Measurements from ENCODE around the gene NYAP1.
"Not testable (repeated sequence)": the region's sequence is repeated elsewhere in the genome, so short reads cannot be mapped to it uniquely, and the experiment has no call there.

The NYAP1 gene

DNA sequence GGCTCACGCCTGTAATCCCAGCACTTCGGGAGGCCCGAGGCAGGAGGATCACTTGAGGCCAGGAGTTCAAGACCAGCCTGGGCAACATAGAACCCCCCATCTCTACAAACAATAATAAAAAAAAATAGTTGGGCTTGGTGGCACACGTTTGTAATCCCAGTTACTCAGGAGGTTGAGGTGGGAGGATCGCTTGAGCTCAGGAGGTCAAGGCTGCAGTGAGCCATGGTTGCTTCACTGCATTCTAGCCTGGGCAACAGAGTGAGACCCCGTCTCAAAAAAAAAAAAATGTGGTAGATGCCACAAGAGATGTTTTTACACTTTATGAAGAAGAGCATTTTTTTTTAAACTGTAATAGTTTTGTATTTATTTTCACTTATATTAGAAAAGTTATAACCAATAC is 12.8 kb downstream of the NYAP1 start:
- peaks cover 15% of the 10 kb centered on the region for H3K36me3 Mint-ChIP-seq (ENCODE audit: low read depth)
- H3K27ac Mint-ChIP-seq: no peak overlapping the region
- H3K4me1 Mint-ChIP-seq: peaks cover 9% of the 10 kb centered on the region
- H3K4me3 Mint-ChIP-seq: no peak overlapping the region
- peaks cover 21% of the 10 kb centered on the region for H3K27me3 Mint-ChIP-seq (ENCODE audit: low read depth)
- TF ChIP-seq, protein P1, sequence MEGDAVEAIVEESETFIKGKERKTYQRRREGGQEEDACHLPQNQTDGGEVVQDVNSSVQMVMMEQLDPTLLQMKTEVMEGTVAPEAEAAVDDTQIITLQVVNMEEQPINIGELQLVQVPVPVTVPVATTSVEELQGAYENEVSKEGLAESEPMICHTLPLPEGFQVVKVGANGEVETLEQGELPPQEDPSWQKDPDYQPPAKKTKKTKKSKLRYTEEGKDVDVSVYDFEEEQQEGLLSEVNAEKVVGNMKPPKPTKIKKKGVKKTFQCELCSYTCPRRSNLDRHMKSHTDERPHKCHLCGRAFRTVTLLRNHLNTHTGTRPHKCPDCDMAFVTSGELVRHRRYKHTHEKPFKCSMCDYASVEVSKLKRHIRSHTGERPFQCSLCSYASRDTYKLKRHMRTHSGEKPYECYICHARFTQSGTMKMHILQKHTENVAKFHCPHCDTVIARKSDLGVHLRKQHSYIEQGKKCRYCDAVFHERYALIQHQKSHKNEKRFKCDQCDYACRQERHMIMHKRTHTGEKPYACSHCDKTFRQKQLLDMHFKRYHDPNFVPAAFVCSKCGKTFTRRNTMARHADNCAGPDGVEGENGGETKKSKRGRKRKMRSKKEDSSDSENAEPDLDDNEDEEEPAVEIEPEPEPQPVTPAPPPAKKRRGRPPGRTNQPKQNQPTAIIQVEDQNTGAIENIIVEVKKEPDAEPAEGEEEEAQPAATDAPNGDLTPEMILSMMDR (IDR thresholded peaks at IDR 0.05; ENCODE audit: unreplicated experiment in 3 of 3): no peak
- no peaks in the 10 kb centered on the region for H3K9me3 Mint-ChIP-seq

DNA sequence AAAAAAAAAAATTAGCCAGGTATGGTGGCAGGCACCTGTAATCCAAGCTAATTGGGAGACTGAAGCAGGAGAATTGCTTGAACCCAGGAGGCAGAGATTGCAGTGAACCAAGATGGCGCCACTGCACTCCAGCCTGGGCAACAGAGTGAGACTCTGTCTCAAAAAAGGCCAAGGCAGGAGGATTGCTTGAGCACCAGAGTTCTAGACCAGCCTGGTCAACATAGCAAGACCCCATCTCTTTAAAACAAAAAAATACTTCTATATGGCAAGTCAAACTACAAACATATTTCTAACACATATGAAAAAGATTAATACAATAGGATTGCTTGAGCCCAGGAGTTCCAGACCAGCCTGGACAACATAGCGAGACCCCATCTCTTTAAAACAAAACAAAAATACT is 17.0 kb downstream of the NYAP1 start:
- not testable (repeated sequence) for H3K36me3 Mint-ChIP-seq (ENCODE audit: low read depth); H3K27me3 Mint-ChIP-seq (ENCODE audit: low read depth); H3K4me1 Mint-ChIP-seq; H3K9me3 Mint-ChIP-seq; H3K4me3 Mint-ChIP-seq; H3K27ac Mint-ChIP-seq

DNA sequence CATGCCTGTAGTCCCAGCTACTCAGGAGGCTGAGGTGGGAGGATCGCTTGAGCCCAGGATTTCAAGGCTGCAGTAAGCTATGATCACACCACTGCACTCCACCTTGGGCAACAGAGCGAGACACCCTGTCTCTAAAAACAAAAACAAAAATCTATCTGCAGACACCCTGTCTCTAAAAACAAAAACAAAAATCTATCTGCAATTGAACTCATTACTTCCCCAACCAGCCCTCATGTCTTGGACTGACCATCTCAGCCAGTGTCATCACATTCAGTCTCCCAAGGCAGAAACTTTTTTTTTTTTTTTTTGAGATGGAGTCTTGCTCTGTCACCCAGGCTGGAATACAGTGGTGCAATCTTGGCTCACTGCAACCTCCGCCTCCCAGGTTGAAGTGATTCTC is 20.3 kb downstream of the NYAP1 start:
- not testable (repeated sequence) for H3K4me3 Mint-ChIP-seq; H3K36me3 Mint-ChIP-seq (ENCODE audit: low read depth); H3K9me3 Mint-ChIP-seq; H3K4me1 Mint-ChIP-seq; H3K27me3 Mint-ChIP-seq (ENCODE audit: low read depth); H3K27ac Mint-ChIP-seq

DNA sequence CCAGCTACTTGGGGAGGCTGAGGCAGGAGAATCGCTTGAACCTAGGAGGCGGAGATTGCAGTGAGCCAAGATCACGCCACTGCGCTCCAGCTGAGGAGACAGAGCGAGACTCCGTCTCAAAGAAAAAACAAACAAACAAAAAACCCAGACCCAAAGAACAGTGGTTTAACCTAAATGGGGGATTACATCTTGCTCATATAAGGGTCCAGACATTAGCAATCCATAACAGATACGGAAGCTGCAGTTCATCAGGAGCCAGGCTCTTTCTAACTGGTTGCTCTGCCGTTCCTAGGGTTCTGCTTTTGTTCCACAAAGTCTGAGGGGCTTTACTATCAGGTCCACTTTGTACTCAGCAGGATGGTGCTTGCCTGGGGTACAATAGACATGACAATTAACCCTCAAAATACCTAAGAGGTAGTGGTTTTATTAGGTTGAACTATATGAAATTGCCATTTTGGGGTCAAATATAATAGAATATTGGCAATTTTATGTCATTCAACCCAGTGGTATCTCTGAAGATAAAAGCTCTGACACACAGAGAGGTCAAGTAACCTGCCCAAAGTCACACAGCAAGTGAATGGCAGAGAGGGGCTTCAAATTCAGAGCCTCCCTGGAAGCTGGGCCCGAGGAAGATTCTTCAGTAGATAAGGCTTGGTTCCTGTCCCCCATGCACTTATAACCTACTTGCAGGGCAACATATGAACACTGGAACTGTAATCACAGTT is 21.3 kb downstream of the NYAP1 start:
- Mint-ChIP-seq H3K4me3 (no peak overlapping the region), H3K27me3 (ENCODE audit: low read depth) (no peaks in the 10 kb centered on the region), H3K27ac (no peak overlapping the region), H3K9me3 (no peaks in the 10 kb centered on the region), H3K4me1 (peaks cover 5% of the 10 kb centered on the region), H3K36me3 (ENCODE audit: low read depth) (no peaks in the 10 kb centered on the region)
- TF ChIP-seq, protein P1 (IDR thresholded peaks at IDR 0.05; ENCODE audit: unreplicated experiment in 3 of 3): no peak

DNA sequence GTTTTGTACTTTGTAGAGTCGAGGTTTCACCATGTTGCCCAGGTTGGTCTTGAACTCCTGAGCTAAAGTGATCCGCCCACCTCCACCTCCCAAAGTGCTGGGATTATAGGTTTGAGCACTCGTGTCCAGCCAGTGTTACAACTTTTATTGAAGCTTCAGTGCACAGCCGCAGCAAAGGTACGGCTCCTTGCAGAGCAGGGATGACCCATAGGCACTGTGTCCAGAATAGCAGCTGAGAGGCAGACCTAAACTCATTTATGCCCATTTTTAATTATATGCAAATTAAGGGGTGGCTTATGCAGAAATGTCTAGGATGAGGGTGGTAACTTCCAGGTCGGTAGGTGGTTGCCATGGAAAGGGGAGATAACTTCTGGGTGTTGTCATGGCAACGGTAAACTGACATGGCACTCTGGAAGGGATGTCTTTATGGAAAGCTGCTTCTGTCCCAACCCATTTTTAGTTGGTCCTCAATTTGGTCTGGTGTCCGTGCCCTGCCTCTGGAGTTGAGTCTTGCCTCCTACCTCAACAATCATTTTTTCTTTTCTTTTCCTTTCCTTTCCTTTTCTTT is 22.7 kb downstream of the NYAP1 start:
- Mint-ChIP-seq H3K4me1 (peaks cover 5% of the 10 kb centered on the region), H3K27ac (no peak overlapping the region), H3K4me3 (no peak overlapping the region), H3K9me3 (no peaks in the 10 kb centered on the region), H3K36me3 (ENCODE audit: low read depth) (no peaks in the 10 kb centered on the region), H3K27me3 (ENCODE audit: low read depth) (no peaks in the 10 kb centered on the region)
- TF ChIP-seq, protein P1 (IDR thresholded peaks at IDR 0.05; ENCODE audit: unreplicated experiment in 3 of 3): no peak

DNA sequence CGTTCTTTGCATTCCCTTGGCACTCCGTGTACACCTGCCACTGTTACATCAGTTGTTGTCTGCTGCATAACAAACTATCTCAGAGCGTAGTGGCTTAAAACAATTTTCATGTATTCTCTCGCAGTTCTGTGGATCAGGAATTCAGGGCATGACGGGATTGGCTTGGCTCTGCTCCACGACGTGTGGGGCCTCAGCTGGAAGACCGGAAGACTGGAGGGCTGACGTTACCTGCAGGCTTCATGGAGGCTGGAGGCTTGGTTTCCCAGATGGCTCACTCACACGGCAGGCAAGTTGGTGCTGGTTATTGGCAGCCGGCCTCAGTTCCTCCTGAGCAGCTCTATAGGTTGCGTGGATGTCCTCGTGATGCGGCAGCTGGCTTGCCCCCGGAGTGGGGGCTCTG is 25.5 kb downstream of the NYAP1 start:
- H3K4me1 Mint-ChIP-seq: peaks cover 5% of the 10 kb centered on the region
- H3K27me3 Mint-ChIP-seq (ENCODE audit: low read depth): no peaks in the 10 kb centered on the region

More for the DNA sequence above, 25.5 kb downstream of the NYAP1 start:
- Mint-ChIP-seq H3K4me3 (no peak overlapping the region), H3K27ac (peak overlapping the region in 2 of 3 experiments; percentile 2 to 10), H3K36me3 (ENCODE audit: low read depth) (no peaks in the 10 kb centered on the region), H3K9me3 (no peaks in the 10 kb centered on the region)
- TF ChIP-seq, protein P1 (IDR thresholded peaks at IDR 0.05; ENCODE audit: unreplicated experiment in 3 of 3): no peak
